Vagina (tissue), 2 donors: ENCODE data around the gene SLC39A7. TPM values are rescaled to one million over a fixed set of nuclear protein-coding genes. Genes with fewer than 3 reads are reported as not detected.
"Not testable (repeated sequence)": the region's sequence is repeated elsewhere in the genome, so short reads cannot be mapped to it uniquely, and the experiment has no call there.

Experiments used
- DNase-seq, 2 donors: peaks; one replicate each; pipeline ENCODE4 v3.0.0-alpha.2; 2017; ENCODE audit errors: extremely low spot score in 2 of 2
- H3K27ac ChIP-seq: fragments of 200-600 bp; sonication (generic); one replicate; pipeline ENCODE4 v1.5.1; 2019
- H3K27me3 ChIP-seq: fragments of 200-600 bp; sonication (generic); one replicate; pipeline ENCODE4 v1.5.1; 2019
- H3K36me3 ChIP-seq, 2 donors: fragments of 200-600 bp; sonication (generic); one replicate each; pipeline ENCODE4 v1.5.1; 2017 to 2019
- H3K4me1 ChIP-seq: fragments of 200-600 bp; sonication (generic); one replicate; pipeline ENCODE4 v1.5.1; 2019
- H3K4me3 ChIP-seq, 2 donors: fragments of 200-600 bp; sonication (generic); 1 replicate in 1 of 2; 2 replicates in 1 of 2; pipeline ENCODE4 v1.5.1; 2016 to 2019
- H3K9me3 ChIP-seq: fragments of 200-600 bp; sonication (generic); one replicate; pipeline ENCODE4 v1.5.1; 2019
- POLR2A ChIP-seq, 2 donors: fragments of 450-650 bp; IDR thresholded peaks; one replicate each; pipeline ENCODE4 v1.6.1; 2017; ENCODE audit warnings: antibody characterized with exemption in 2 of 2, mild to moderate bottlenecking in 2 of 2, moderate library complexity in 2 of 2
- POLR2AphosphoS5 ChIP-seq, 2 donors: sonication (generic); formaldehyde crosslinking; IDR thresholded peaks; one replicate each; pipeline ENCODE4 v1.9.0; 2017; ENCODE audit warnings: antibody characterized with exemption in 2 of 2, mild to moderate bottlenecking in 2 of 2, low read depth in 1 of 2; ENCODE audit not compliant: insufficient read depth in 1 of 2
- intact Hi-C: fragments of 100-400 bp; cut with DNase I; formaldehyde crosslinking; loops from one replicate; pipeline ENCODE4 v1.15.1; 2023
- total RNA-seq: library from RNA; depleted of rRNA; stranded (reverse); fragments of >200 nt; gene quantifications from one replicate; pipeline ENCODE4 v1.2.3, GENCODE V29; 2016
- TF ChIP-seq, protein P1 (sequence below), 3 experiments: fragments of 450-650 bp in 2 of 3; fragments of 200-600 bp in 1 of 3; sonication (generic) in 1 of 3; IDR thresholded peaks; one replicate each; pipeline ENCODE4 v1.5.1; 2017 to 2019; ENCODE audit warnings: antibody characterized with exemption in 3 of 3, mild to moderate bottlenecking in 2 of 3, moderate library complexity in 2 of 3

SLC39A7 gene
- total RNA-seq, 1 donor from 2014 or later: 36.3 TPM

DNA sequence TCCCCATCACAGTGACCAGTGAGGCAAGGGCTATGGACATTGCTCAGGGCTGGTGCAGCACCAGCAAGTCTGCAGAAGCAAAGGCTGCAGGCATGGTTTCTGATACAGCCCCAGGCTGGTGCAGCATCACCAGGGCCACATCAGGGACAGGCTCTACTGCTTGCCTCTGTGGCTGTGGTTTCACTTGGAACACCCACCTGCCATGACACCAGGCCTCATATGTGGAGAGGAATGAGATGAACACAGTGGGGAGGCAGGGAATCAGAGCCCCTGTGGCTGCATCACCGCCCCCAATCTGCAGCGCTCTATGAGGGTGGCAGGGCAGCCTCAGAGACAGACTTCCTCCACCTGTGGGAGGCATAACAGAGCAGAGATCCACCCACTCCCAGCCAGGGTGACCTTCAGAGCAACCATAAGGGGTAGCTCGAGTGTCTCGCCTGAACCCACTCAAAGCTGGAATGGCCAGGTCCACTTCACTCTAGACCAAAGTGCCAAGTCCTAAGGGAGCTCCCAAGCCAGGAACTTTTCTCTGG lies 15.5 kb downstream of the SLC39A7 start:
- no peaks in the 10 kb centered on the region for H3K36me3 ChIP-seq
- intact Hi-C loops: no loop called here
- H3K9me3 ChIP-seq: no peaks in the 10 kb centered on the region
- no peak for DNase-seq
- H3K27me3 ChIP-seq: no peaks in the 10 kb centered on the region
- TF ChIP-seq POLR2A (IDR thresholded peaks at IDR 0.05) (no peak), POLR2AphosphoS5 (IDR thresholded peaks at IDR 0.05; ENCODE audit: insufficient read depth in 1 of 2, low read depth in 1 of 2) (no peak)
- TF ChIP-seq, protein P1, sequence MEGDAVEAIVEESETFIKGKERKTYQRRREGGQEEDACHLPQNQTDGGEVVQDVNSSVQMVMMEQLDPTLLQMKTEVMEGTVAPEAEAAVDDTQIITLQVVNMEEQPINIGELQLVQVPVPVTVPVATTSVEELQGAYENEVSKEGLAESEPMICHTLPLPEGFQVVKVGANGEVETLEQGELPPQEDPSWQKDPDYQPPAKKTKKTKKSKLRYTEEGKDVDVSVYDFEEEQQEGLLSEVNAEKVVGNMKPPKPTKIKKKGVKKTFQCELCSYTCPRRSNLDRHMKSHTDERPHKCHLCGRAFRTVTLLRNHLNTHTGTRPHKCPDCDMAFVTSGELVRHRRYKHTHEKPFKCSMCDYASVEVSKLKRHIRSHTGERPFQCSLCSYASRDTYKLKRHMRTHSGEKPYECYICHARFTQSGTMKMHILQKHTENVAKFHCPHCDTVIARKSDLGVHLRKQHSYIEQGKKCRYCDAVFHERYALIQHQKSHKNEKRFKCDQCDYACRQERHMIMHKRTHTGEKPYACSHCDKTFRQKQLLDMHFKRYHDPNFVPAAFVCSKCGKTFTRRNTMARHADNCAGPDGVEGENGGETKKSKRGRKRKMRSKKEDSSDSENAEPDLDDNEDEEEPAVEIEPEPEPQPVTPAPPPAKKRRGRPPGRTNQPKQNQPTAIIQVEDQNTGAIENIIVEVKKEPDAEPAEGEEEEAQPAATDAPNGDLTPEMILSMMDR (IDR thresholded peaks at IDR 0.05): no peak
- no peak overlapping the region for H3K4me3 ChIP-seq
- peaks cover 11% of the 10 kb centered on the region for H3K4me1 ChIP-seq
- H3K27ac ChIP-seq: no peak overlapping the region

DNA sequence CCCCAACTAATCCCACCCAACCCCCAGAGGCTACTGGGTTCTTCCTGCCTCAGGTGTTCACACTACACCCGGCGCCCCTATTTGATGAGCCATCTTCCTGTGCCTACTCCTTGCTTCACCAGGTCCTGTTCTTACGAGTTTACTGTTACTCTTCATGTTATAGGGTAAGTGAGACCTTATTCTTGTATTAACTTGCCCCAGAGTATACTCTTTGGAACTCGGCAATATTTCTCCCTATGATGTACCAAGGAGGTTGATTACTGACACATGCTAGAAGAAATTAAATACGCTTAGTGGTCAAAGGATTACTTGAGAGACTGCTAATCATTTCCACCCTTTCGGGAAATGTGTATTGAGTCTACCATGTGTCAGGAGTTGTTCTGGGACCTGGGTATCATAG lies 16.6 kb downstream of the SLC39A7 start:
- H3K27ac ChIP-seq: no peak overlapping the region
- peaks cover 10% of the 10 kb centered on the region for H3K4me1 ChIP-seq
- H3K9me3 ChIP-seq: no peaks in the 10 kb centered on the region
- TF ChIP-seq, protein P1 (IDR thresholded peaks at IDR 0.05): no peak
- no peak overlapping the region for H3K4me3 ChIP-seq
- no peaks in the 10 kb centered on the region for H3K36me3 ChIP-seq
- intact Hi-C loops: no loop called here
- no peaks in the 10 kb centered on the region for H3K27me3 ChIP-seq
- DNase-seq: no peak

DNA sequence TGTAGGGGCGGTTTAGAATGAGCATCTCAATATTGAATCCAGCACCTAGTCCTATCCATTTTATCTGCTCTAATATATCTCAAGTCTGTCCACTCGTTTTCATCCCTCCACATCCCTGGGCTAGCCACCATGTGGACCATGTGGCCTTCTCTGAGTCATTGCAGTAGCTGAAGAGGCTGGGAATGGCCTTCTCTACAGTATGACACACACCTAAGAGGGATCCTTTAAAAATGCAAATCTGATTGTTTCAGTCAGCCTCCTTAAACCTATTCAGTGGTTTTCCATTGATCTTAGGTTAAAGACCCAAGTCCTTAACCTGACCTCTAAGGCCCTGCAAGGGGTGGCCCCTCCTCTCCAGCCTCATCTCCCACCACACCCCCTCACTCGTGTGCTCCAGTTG lies 17.0 kb downstream of the SLC39A7 start:
- no peak overlapping the region for H3K27ac ChIP-seq
- no peak for TF ChIP-seq POLR2A (IDR thresholded peaks at IDR 0.05)
- TF ChIP-seq POLR2AphosphoS5 (IDR thresholded peaks at IDR 0.05; ENCODE audit: insufficient read depth in 1 of 2, low read depth in 1 of 2): no peak
- TF ChIP-seq, protein P1 (IDR thresholded peaks at IDR 0.05): no peak
- no peak overlapping the region for H3K4me3 ChIP-seq
- H3K4me1 ChIP-seq: peaks cover 6% of the 10 kb centered on the region
- H3K27me3 ChIP-seq: no peaks in the 10 kb centered on the region
- intact Hi-C loops: no loop called here
- no peak for DNase-seq
- no peaks in the 10 kb centered on the region for H3K36me3 ChIP-seq
- no peaks in the 10 kb centered on the region for H3K9me3 ChIP-seq

DNA sequence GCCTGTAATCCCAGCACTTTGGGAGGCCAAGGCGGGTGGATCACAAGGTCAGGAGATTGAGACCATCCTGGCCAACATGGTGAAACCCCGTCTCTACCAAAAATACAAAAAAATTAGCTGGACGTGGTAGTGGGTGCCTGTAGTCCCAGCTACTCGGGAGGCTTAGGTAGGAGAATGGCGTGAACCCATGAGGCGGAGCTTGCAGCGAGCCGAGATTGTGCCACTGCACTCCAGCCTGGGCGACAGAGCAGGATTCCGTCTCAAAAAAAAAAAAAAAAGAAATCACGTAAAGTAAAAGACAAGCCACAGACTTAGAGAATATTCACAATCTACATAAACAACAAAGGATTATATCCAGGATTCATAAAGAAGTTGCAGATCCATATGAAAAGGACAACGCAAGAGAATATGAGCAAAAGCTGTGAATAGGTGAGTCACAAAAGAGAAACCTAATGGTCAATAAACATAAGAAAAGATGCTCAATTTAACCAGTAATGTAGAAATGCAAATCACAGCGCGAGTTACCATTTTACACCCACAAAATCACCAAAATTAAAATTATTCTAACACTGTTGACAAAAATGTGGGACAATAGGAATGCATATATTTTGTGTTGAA lies 25.9 kb downstream of the SLC39A7 start:
- H3K4me1 ChIP-seq, H3K9me3 ChIP-seq, DNase-seq, intact Hi-C loops, H3K4me3 ChIP-seq, H3K36me3 ChIP-seq, H3K27ac ChIP-seq, H3K27me3 ChIP-seq: not testable (repeated sequence)

DNA sequence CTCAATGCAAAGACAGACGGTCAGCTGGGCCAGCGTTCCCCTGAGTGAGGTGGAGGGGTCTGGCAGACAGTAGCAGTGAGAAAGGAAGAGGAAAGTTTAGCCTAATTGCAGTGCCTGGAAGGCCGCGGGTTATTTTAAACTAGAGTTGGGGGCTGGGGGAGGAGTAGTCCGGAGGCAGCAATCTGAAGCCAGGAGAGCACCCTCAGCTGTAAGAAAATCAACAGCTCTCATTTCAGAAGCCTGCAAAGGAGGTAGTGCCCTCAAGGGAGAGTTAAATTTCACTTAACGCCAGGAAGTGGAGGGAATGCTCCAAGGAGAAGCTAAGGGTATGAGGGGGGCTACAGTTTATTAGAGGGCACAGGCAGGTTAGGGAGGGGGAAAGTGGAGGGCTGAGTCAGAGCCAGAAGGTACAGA lies 34.6 kb downstream of the SLC39A7 start:
- no peak overlapping the region for H3K27ac ChIP-seq
- intact Hi-C loops: no loop called here
- no peaks in the 10 kb centered on the region for H3K9me3 ChIP-seq
- no peak for DNase-seq
- no peak for TF ChIP-seq POLR2AphosphoS5 (IDR thresholded peaks at IDR 0.05; ENCODE audit: insufficient read depth in 1 of 2, low read depth in 1 of 2)
- TF ChIP-seq, protein P1 (IDR thresholded peaks at IDR 0.05): no peak
- TF ChIP-seq POLR2A (IDR thresholded peaks at IDR 0.05): no peak
- H3K27me3 ChIP-seq: no peaks in the 10 kb centered on the region
- H3K36me3 ChIP-seq: no peaks in the 10 kb centered on the region
- no peaks in the 10 kb centered on the region for H3K4me1 ChIP-seq
- H3K4me3 ChIP-seq: no peak overlapping the region
